GM23338 (cell line): ENCODE measurements around the gene LASP1NB. TPM values are rescaled to one million over a fixed set of nuclear protein-coding genes. Genes with fewer than 3 reads are reported as not detected.

Experiments
- ATAC-seq: fragments of 200-7000 bp; cut with Tn5 transposase; 3 replicates; pipeline ENCODE4 v1.9.1; 2020
- DNase-seq: peaks from one replicate; pipeline ENCODE4 v3.0.0-alpha.2; 2015; ENCODE audit warnings: low spot score
- H2AFZ ChIP-seq: fragments of 200-600 bp; sonication (generic); 2 replicates; pipeline ENCODE4 v1.8.0; 2016; ENCODE audit warnings: antibody characterized with exemption, mild to moderate bottlenecking, moderate library complexity
- H3F3A ChIP-seq: fragments of 200-600 bp; sonication (generic); replicated peaks from 2 replicates; pipeline ENCODE4 v1.8.0; 2017; ENCODE audit warnings: antibody characterized with exemption, mixed run types, low read depth
- H3K27ac ChIP-seq: fragments of 200-600 bp; sonication (generic); 2 replicates; pipeline ENCODE4 v1.6.1; 2016; ENCODE audit warnings: low read depth
- H3K27me3 ChIP-seq: fragments of 200-600 bp; sonication (generic); 2 replicates; pipeline ENCODE4 v1.8.0; 2016; ENCODE audit warnings: mild to moderate bottlenecking, mixed run types, moderate library complexity; ENCODE audit not compliant: insufficient read depth
- H3K36me3 ChIP-seq: fragments of 200-600 bp; sonication (generic); 2 replicates; pipeline ENCODE4 v1.8.0; 2016; ENCODE audit warnings: mild to moderate bottlenecking; ENCODE audit not compliant: insufficient read depth
- H3K4me1 ChIP-seq: fragments of 200-600 bp; sonication (generic); 2 replicates; pipeline ENCODE4 v1.8.0; 2016; ENCODE audit warnings: mild to moderate bottlenecking, moderate library complexity; ENCODE audit not compliant: insufficient read depth
- H3K4me2 ChIP-seq: fragments of 200-600 bp; sonication (generic); 2 replicates; pipeline ENCODE4 v1.7.1; 2017; ENCODE audit warnings: mixed run types
- H3K4me3 ChIP-seq: fragments of 200-600 bp; sonication (generic); 2 replicates; pipeline ENCODE4 v1.6.1; 2016; ENCODE audit warnings: mixed run types
- H3K79me2 ChIP-seq: fragments of 200-600 bp; sonication (generic); replicated peaks from 2 replicates; pipeline ENCODE4 v1.8.0; 2017; ENCODE audit warnings: mild to moderate bottlenecking; ENCODE audit not compliant: insufficient read depth
- H3K9me2 ChIP-seq: fragments of 200-600 bp; sonication (generic); 2 replicates; pipeline ENCODE4 v1.8.0; 2017; ENCODE audit not compliant: insufficient read depth
- H4K20me1 ChIP-seq: fragments of 200-600 bp; sonication (generic); replicated peaks from 2 replicates; pipeline ENCODE4 v1.8.0; 2017; ENCODE audit warnings: mild to moderate bottlenecking; ENCODE audit not compliant: insufficient read depth
- H3K27ac Mint-ChIP-seq: 2 replicates; pipeline ENCODE4 v1.8.0; 2020; ENCODE audit warnings: inconsistent platforms, mild to moderate bottlenecking, moderate library complexity, mixed read lengths
- H3K27me3 Mint-ChIP-seq: 3 replicates; pipeline ENCODE4 v1.8.0; 2022; ENCODE audit warnings: low read depth, mild to moderate bottlenecking, moderate library complexity, mixed read lengths, inconsistent platforms; ENCODE audit not compliant: insufficient read depth, poor library complexity
- H3K36me3 Mint-ChIP-seq: 3 replicates; pipeline ENCODE4 v1.8.0; 2021; ENCODE audit warnings: low read depth, mild to moderate bottlenecking, inconsistent platforms, moderate library complexity, mixed read lengths
- H3K4me1 Mint-ChIP-seq: 3 replicates; pipeline ENCODE4 v1.8.0; 2020; ENCODE audit warnings: mild to moderate bottlenecking, inconsistent platforms, mixed read lengths
- H3K4me3 Mint-ChIP-seq: 3 replicates; pipeline ENCODE4 v1.8.0; 2021; ENCODE audit warnings: moderate library complexity, mild to moderate bottlenecking, inconsistent platforms, mixed read lengths
- H3K9me3 Mint-ChIP-seq: 3 replicates; pipeline ENCODE4 v1.8.0; 2020; ENCODE audit warnings: moderate library complexity, mild to moderate bottlenecking, inconsistent platforms, mixed read lengths
- CREB1 ChIP-seq: fragments of 250-450 bp; sonication (Bioruptor Pico); IDR thresholded peaks from 2 replicates; pipeline ENCODE4 v1.5.0; 2020; ENCODE audit warnings: low read depth, mild to moderate bottlenecking, moderate library complexity
- CTCF ChIP-seq, 2 experiments: fragments of 200-600 bp in 1 of 2; sonication (generic) in 1 of 2; conservative IDR thresholded peaks; 2 replicates each; pipeline versions ENCODE4 v1.5.1 to v1.6.1; 2016 to 2017; ENCODE audit warnings: antibody characterized with exemption in 2 of 2, low read depth in 2 of 2, mild to moderate bottlenecking in 2 of 2, moderate library complexity in 1 of 2
- ETS1 ChIP-seq: IDR thresholded peaks from 2 replicates; pipeline ENCODE4 v1.6.1; 2016; ENCODE audit warnings: antibody characterized with exemption
- EZH2 ChIP-seq: fragments of 200-600 bp; sonication (generic); IDR thresholded peaks from one replicate; pipeline ENCODE4 v1.8.0; 2017; ENCODE audit warnings: antibody characterized with exemption, mild to moderate bottlenecking, low read depth; ENCODE audit not compliant: unreplicated experiment
- EZH2phosphoT487 ChIP-seq: fragments of 200-600 bp; sonication (generic); IDR thresholded peaks from one replicate; pipeline ENCODE4 v1.8.1; 2018; ENCODE audit warnings: antibody characterized with exemption; ENCODE audit not compliant: unreplicated experiment
- JUNB ChIP-seq: IDR thresholded peaks from one replicate; pipeline ENCODE4 v1.6.1; 2016; ENCODE audit warnings: antibody characterized with exemption; ENCODE audit not compliant: unreplicated experiment
- NANOG ChIP-seq: IDR thresholded peaks from 2 replicates; pipeline ENCODE4 v1.6.1; 2016; ENCODE audit warnings: antibody characterized with exemption, borderline replicate concordance
- ZNF114 ChIP-seq: fragments of 250-450 bp; sonication (Bioruptor Pico); IDR thresholded peaks from 2 replicates; pipeline ENCODE4 v1.5.0; 2020; ENCODE audit warnings: mild to moderate bottlenecking, moderate library complexity
- ZNF331 ChIP-seq: fragments of 250-450 bp; sonication (Bioruptor Pico); IDR thresholded peaks from 2 replicates; pipeline ENCODE4 v1.5.0; 2020; ENCODE audit warnings: low read depth, mild to moderate bottlenecking, moderate library complexity
- microRNA-seq: library from miRNA; unstranded; fragments of <30 nt; microRNA quantifications from one replicate; pipeline ENCODE4, GENCODE V29; 2017
- polyA plus RNA-seq: library from polyadenylated mRNA; unstranded; fragments of >200 nt; fragmentation: Nextera tagmentation; extraction: Ambion mirVana; gene quantifications from 2 replicates; pipeline ENCODE4 v1.2.1, GENCODE V29; 2016
- small RNA-seq: library from RNA; depleted of rRNA; stranded (forward); fragments of <200 nt; gene quantifications from one replicate; pipeline ENCODE3, GENCODE V24; 2014; ENCODE audit warnings: low replicate concordance
- total RNA-seq: library from RNA; depleted of rRNA; stranded (reverse); fragments of >200 nt; shearing (Covaris generic); gene quantifications from 2 replicates; pipeline ENCODE4 v1.2.3, GENCODE V29; 2014; rRNA removed
- TF ChIP-seq, protein P1 (sequence below): IDR thresholded peaks from one replicate; pipeline ENCODE4 v1.6.1; 2018; ENCODE audit warnings: antibody characterized with exemption; ENCODE audit not compliant: unreplicated experiment

Gene LASP1NB

DNA sequence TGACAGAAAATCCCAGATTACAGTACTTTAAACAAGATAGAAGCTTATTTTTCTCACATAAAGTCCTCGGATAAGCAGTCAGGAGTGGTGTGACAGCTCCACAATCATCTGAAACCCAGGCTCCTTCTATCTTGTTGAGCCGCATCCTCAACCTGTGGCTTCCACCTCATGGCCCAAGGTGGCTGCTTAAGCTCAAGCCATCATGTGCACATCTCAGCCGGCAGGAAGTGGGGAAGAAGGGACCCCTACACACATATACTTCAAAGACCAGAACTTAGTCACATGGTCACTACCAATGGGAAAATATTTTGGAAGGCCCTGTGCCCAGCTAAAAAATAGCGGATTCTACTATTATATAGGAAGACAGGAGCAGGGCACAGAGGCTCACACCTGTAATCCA is 52.8 kb downstream of the LASP1NB start:
- Mint-ChIP-seq H3K27ac (no peak overlapping the region), H3K27me3 (peaks cover 6% of the 10 kb centered on the region), H3K4me1 (no peaks in the 10 kb centered on the region), H3K4me3 (no peak overlapping the region), H3K9me3 (no peaks in the 10 kb centered on the region), H3K36me3 (no peaks in the 10 kb centered on the region)
- Histone ChIP-seq H3K4me3 (no peak overlapping the region), H3K27ac (no peak overlapping the region), H3K4me1 (no peaks in the 10 kb centered on the region; the same call in 1 of the 2 replicates), H3K4me2 (no peak overlapping the region), H3K9me2 (no peaks in the 10 kb centered on the region), H2AFZ (no peak overlapping the region), H3K79me2 (no peaks in the 10 kb centered on the region), H3F3A (no peaks in the 10 kb centered on the region), H3K36me3 (no peaks in the 10 kb centered on the region), H4K20me1 (no peaks in the 10 kb centered on the region), H3K27me3 (no peaks in the 10 kb centered on the region)
- TF ChIP-seq NANOG (no peak), EZH2 (no peak), EZH2phosphoT487 (no peak), JUNB (no peak), ZNF331 (no peak), CTCF (conservative IDR thresholded peaks at IDR 0.05; ENCODE audit: low read depth in 2 of 2) (no peak), ETS1 (no peak), ZNF114 (CRISPR knock-in tag) (no peak), CREB1 (CRISPR knock-in tag) (no peak)
- TF ChIP-seq, protein P1, sequence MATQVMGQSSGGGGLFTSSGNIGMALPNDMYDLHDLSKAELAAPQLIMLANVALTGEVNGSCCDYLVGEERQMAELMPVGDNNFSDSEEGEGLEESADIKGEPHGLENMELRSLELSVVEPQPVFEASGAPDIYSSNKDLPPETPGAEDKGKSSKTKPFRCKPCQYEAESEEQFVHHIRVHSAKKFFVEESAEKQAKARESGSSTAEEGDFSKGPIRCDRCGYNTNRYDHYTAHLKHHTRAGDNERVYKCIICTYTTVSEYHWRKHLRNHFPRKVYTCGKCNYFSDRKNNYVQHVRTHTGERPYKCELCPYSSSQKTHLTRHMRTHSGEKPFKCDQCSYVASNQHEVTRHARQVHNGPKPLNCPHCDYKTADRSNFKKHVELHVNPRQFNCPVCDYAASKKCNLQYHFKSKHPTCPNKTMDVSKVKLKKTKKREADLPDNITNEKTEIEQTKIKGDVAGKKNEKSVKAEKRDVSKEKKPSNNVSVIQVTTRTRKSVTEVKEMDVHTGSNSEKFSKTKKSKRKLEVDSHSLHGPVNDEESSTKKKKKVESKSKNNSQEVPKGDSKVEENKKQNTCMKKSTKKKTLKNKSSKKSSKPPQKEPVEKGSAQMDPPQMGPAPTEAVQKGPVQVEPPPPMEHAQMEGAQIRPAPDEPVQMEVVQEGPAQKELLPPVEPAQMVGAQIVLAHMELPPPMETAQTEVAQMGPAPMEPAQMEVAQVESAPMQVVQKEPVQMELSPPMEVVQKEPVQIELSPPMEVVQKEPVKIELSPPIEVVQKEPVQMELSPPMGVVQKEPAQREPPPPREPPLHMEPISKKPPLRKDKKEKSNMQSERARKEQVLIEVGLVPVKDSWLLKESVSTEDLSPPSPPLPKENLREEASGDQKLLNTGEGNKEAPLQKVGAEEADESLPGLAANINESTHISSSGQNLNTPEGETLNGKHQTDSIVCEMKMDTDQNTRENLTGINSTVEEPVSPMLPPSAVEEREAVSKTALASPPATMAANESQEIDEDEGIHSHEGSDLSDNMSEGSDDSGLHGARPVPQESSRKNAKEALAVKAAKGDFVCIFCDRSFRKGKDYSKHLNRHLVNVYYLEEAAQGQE = no peak
- DNase-seq (no peak), ATAC-seq (no peak)

Small RNAs within 50 kb of the gene (microRNA-seq; reads per million reads assigned to microRNA genes)
- gene MIR6779 = not detected

Small RNAs within 50 kb of the gene (small RNA-seq; reads per million reads assigned to genes)
- gene MIR6779 = not detected

Other genes starting within 250 kb of the LASP1NB start
- 2.8 and 3.3 TPM in 2 replicates for gene MLLT6, start 220.3 kb upstream of the LASP1NB start, total RNA-seq
- 1.8 and 2.6 TPM in 2 replicates for gene MLLT6, start 220.3 kb upstream of the LASP1NB start, polyA plus RNA-seq
- gene CISD3, start 195.3 kb upstream of the LASP1NB start, total RNA-seq = 0.94 and 3.4 TPM in 2 replicates
- gene CISD3, start 195.3 kb upstream of the LASP1NB start, polyA plus RNA-seq = 8.9 and 9.9 TPM in 2 replicates
- gene PCGF2, start 177.3 kb upstream of the LASP1NB start, total RNA-seq = 21.1 and 23.4 TPM in 2 replicates
- 51.9 and 60.9 TPM in 2 replicates for gene PCGF2, start 177.3 kb upstream of the LASP1NB start, polyA plus RNA-seq
- gene PSMB3, start 172.9 kb upstream of the LASP1NB start, total RNA-seq = 250 and 270 TPM in 2 replicates
- 523 and 558 TPM in 2 replicates for gene PSMB3, start 172.9 kb upstream of the LASP1NB start, polyA plus RNA-seq
- 36.0 and 43.4 TPM in 2 replicates for gene PIP4K2B, start 126.1 kb upstream of the LASP1NB start, total RNA-seq
- 9.5 and 10.0 TPM in 2 replicates for gene PIP4K2B, start 126.1 kb upstream of the LASP1NB start, polyA plus RNA-seq
- gene CWC25, start 100.3 kb upstream of the LASP1NB start, total RNA-seq = 6.4 and 11.6 TPM in 2 replicates
- 28.4 and 29.8 TPM in 2 replicates for gene CWC25, start 100.3 kb upstream of the LASP1NB start, polyA plus RNA-seq
- 877 and 957 TPM in 2 replicates for gene RPL23, start 71.9 kb upstream of the LASP1NB start, total RNA-seq
- gene RPL23, start 71.9 kb upstream of the LASP1NB start, polyA plus RNA-seq = 4,267 and 4,484 TPM in 2 replicates
- 139 and 173 TPM in 2 replicates for gene LASP1, start 55.6 kb upstream of the LASP1NB start, total RNA-seq
- gene LASP1, start 55.6 kb upstream of the LASP1NB start, polyA plus RNA-seq = 48.5 and 48.7 TPM in 2 replicates
- gene FBXO47, start 41.8 kb downstream of the LASP1NB start, total RNA-seq = not detected in 2 replicates
- gene FBXO47, start 41.8 kb downstream of the LASP1NB start, polyA plus RNA-seq = not detected in 2 replicates
- 0.28 and 0.39 TPM in 2 replicates for gene PLXDC1, start 226.0 kb downstream of the LASP1NB start, total RNA-seq
- gene PLXDC1, start 226.0 kb downstream of the LASP1NB start, polyA plus RNA-seq = 0.75 and 0.91 TPM in 2 replicates
- gene ARL5C, start 240.5 kb downstream of the LASP1NB start, total RNA-seq = not detected in 2 replicates
- not detected in 2 replicates for gene ARL5C, start 240.5 kb downstream of the LASP1NB start, polyA plus RNA-seq